MM.1S (cell line): ENCODE measurements around the gene GASK1A.
"Not testable (repeated sequence)": the region's sequence is repeated elsewhere in the genome, so short reads cannot be mapped to it uniquely, and the experiment has no call there.

Experiments
- DNase-seq: peaks from one replicate; pipeline ENCODE4 v3.0.0-alpha.2; 2015
- H2AFZ ChIP-seq: fragments of 300-600 bp; sonication (generic); 2 replicates; pipeline ENCODE4 v1.6.0; 2016; ENCODE audit warnings: antibody characterized with exemption, low read length
- H3F3A ChIP-seq: fragments of 300-600 bp; sonication (generic); 2 replicates; pipeline ENCODE4 v1.6.1; 2016; ENCODE audit warnings: mild to moderate bottlenecking, antibody characterized with exemption, low read length, moderate library complexity, mixed read lengths; ENCODE audit not compliant: insufficient read depth
- H3K27ac ChIP-seq: fragments of 300-600 bp; sonication (generic); 2 replicates; pipeline ENCODE4 v1.5.1; 2016; ENCODE audit warnings: mild to moderate bottlenecking, low read length
- H3K27me3 ChIP-seq: fragments of 300-600 bp; sonication (generic); replicated peaks from 2 replicates; pipeline ENCODE4 v1.6.0; 2016; ENCODE audit warnings: low read length; ENCODE audit not compliant: insufficient read depth
- H3K36me3 ChIP-seq: fragments of 300-600 bp; sonication (generic); replicated peaks from 2 replicates; pipeline ENCODE4 v1.6.1; 2016; ENCODE audit warnings: mild to moderate bottlenecking, low read length, mixed read lengths; ENCODE audit not compliant: insufficient read depth
- H3K4me1 ChIP-seq: fragments of 300-600 bp; sonication (generic); 2 replicates; pipeline ENCODE4 v1.6.1; 2016; ENCODE audit warnings: low read length, mixed read lengths
- H3K4me2 ChIP-seq: fragments of 300-600 bp; sonication (generic); 2 replicates; pipeline ENCODE4 v1.6.0; 2016; ENCODE audit warnings: low read depth, low read length
- H3K4me3 ChIP-seq: fragments of 300-600 bp; sonication (generic); 2 replicates; pipeline ENCODE4 v1.5.1; 2016; ENCODE audit warnings: low read length, mixed read lengths
- H3K79me2 ChIP-seq: fragments of 300-600 bp; sonication (generic); 2 replicates; pipeline ENCODE4 v1.6.1; 2016; ENCODE audit warnings: mixed run types, low read length, mixed read lengths
- H3K9ac ChIP-seq: fragments of 300-600 bp; sonication (generic); 2 replicates; pipeline ENCODE4 v1.6.1; 2016; ENCODE audit warnings: low read length, mixed read lengths
- H3K9me2 ChIP-seq: fragments of 300-600 bp; sonication (generic); replicated peaks from 2 replicates; pipeline ENCODE4 v1.6.1; 2016; ENCODE audit warnings: mild to moderate bottlenecking, low read length, mixed read lengths; ENCODE audit not compliant: insufficient read depth
- H3K9me3 ChIP-seq: fragments of 300-600 bp; sonication (generic); replicated peaks from 2 replicates; pipeline ENCODE4 v1.6.1; 2016; ENCODE audit warnings: mild to moderate bottlenecking, low read length, mixed read lengths; ENCODE audit not compliant: insufficient read depth
- H4K20me1 ChIP-seq: fragments of 300-600 bp; sonication (generic); 2 replicates; pipeline ENCODE4 v1.6.1; 2016; ENCODE audit warnings: mild to moderate bottlenecking, low read length, moderate library complexity, mixed read lengths; ENCODE audit not compliant: insufficient read depth
- EZH2 ChIP-seq: fragments of 300-600 bp; sonication (generic); optimal IDR thresholded peaks from 2 replicates; pipeline ENCODE3; 2017; ENCODE audit warnings: low read depth, mild to moderate bottlenecking, antibody characterized with exemption, low read length, mixed read lengths
- EZH2phosphoT487 ChIP-seq: fragments of 300-600 bp; sonication (generic); IDR thresholded peaks from 2 replicates; pipeline ENCODE4 v1.6.1; 2018; ENCODE audit warnings: antibody characterized with exemption, low read length
- TF ChIP-seq, protein P1 (sequence below): fragments of 300-600 bp; sonication (generic); IDR thresholded peaks from 2 replicates; pipeline ENCODE4 v1.5.1; 2016; ENCODE audit warnings: antibody characterized with exemption, low read length, mixed read lengths

Gene GASK1A

DNA sequence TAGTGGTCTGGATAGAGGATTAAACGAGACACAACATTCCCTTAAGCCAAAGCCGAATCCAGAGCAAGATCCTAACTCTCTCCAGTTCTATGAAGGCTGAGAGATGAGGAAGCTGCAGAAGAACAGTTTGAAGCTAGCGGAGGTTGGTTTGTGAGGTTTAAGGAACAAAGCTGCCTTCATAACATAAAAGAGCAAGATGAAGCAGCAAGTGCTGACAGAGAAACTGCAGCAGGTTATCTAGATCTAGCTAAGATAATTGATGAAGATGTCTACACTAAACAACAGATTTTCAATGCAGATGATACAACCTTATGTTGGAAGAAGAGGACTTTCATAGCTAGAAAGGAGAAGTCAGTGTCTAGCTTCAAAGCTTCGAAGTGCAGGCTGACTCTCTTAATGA, 14.8 kb upstream of the GASK1A start:
- Histone ChIP-seq H3K4me2 (no peak overlapping the region), H3K4me1 (no peaks in the 10 kb centered on the region), H3K27ac (no peak overlapping the region), H3K9ac (no peak overlapping the region), H3K27me3 (no peaks in the 10 kb centered on the region), H3K79me2 (no peaks in the 10 kb centered on the region), H3F3A (no peaks in the 10 kb centered on the region), H3K9me3 (no peaks in the 10 kb centered on the region), H2AFZ (no peak overlapping the region), H3K4me3 (no peak overlapping the region), H3K36me3 (no peaks in the 10 kb centered on the region), H3K9me2 (no peaks in the 10 kb centered on the region), H4K20me1 (no peaks in the 10 kb centered on the region)
- TF ChIP-seq EZH2 (no peak), EZH2phosphoT487 (no peak)
- TF ChIP-seq, protein P1, sequence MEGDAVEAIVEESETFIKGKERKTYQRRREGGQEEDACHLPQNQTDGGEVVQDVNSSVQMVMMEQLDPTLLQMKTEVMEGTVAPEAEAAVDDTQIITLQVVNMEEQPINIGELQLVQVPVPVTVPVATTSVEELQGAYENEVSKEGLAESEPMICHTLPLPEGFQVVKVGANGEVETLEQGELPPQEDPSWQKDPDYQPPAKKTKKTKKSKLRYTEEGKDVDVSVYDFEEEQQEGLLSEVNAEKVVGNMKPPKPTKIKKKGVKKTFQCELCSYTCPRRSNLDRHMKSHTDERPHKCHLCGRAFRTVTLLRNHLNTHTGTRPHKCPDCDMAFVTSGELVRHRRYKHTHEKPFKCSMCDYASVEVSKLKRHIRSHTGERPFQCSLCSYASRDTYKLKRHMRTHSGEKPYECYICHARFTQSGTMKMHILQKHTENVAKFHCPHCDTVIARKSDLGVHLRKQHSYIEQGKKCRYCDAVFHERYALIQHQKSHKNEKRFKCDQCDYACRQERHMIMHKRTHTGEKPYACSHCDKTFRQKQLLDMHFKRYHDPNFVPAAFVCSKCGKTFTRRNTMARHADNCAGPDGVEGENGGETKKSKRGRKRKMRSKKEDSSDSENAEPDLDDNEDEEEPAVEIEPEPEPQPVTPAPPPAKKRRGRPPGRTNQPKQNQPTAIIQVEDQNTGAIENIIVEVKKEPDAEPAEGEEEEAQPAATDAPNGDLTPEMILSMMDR = no peak
- DNase-seq = no peak

DNA sequence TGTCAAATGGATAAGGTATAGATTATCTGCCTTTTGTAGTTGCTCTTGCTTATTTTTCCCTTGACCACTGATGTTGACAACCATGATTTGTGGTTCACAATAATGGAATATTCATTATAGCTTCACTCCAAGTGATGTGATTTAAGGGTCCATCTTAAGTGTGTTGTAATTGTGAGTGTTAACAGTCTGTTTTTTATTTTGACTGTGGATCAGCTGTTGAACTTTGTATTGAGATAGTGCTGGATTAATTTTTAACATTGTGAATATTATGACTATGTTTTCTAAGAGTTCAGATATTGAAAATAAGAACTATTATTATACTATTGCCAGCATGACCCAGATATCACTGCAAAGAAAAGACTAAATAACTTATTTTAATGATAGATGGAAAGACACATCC, 8.6 kb upstream of the GASK1A start:
- H3K27me3 ChIP-seq = no peaks in the 10 kb centered on the region
- H3K9ac ChIP-seq = no peak overlapping the region
- no peaks in the 10 kb centered on the region for H4K20me1 ChIP-seq
- no peak overlapping the region for H3K4me2 ChIP-seq
- no peak overlapping the region for H3K4me3 ChIP-seq
- TF ChIP-seq EZH2phosphoT487 = no peak
- TF ChIP-seq, protein P1 = no peak
- no peak for TF ChIP-seq EZH2
- H3F3A ChIP-seq = no peaks in the 10 kb centered on the region
- no peaks in the 10 kb centered on the region for H3K36me3 ChIP-seq
- DNase-seq = no peak
- H3K4me1 ChIP-seq = no peaks in the 10 kb centered on the region
- no peak overlapping the region for H3K27ac ChIP-seq
- no peaks in the 10 kb centered on the region for H3K9me2 ChIP-seq
- no peaks in the 10 kb centered on the region for H3K79me2 ChIP-seq
- no peaks in the 10 kb centered on the region for H3K9me3 ChIP-seq
- H2AFZ ChIP-seq = no peak overlapping the region

DNA sequence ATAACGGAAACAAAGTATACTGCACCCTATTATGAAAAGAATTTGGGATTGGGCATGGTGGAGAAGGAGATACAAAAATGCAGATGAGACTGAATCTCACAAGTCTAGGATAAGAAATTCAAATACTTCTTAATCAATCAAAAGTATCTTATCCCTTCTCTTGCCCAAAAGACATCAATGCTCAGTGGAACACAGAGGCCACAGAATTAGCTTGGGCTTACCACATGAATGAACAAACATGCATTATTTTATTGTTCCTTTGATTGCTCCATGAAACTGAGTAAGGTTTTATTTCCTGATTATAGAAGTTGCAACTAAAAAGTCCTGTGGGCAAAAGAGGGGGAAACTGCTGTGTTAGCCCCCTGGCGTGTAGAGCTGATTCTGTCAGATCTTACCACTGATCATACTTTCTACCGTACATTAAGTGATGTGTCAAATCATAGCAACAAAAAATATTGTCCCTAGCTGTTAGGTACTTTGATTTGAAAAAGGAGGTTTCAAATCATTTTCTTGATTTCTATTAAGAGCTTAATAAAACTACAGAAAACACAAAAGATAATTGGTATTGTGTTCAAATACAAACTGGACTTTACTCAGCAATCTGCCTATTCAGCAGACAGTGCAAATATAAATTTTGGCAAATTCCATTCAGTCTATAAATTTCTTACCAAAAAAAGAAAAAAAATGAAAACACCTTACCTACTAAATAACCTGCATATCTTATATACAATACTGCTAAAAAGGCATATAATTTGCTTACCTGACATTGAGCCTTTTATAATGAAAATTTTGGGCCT, 7.9 kb upstream of the GASK1A start:
- Histone ChIP-seq H3K27me3 (no peaks in the 10 kb centered on the region), H3K36me3 (no peaks in the 10 kb centered on the region), H4K20me1 (no peaks in the 10 kb centered on the region), H3K9me3 (no peaks in the 10 kb centered on the region), H3K9ac (no peak overlapping the region), H3K79me2 (no peaks in the 10 kb centered on the region), H3K27ac (no peak overlapping the region), H3K4me1 (no peaks in the 10 kb centered on the region), H3K4me3 (no peak overlapping the region), H3K4me2 (no peak overlapping the region), H3F3A (no peaks in the 10 kb centered on the region), H2AFZ (no peak overlapping the region), H3K9me2 (no peaks in the 10 kb centered on the region)
- DNase-seq = no peak
- TF ChIP-seq, protein P1 = no peak
- TF ChIP-seq EZH2 (no peak), EZH2phosphoT487 (no peak)

DNA sequence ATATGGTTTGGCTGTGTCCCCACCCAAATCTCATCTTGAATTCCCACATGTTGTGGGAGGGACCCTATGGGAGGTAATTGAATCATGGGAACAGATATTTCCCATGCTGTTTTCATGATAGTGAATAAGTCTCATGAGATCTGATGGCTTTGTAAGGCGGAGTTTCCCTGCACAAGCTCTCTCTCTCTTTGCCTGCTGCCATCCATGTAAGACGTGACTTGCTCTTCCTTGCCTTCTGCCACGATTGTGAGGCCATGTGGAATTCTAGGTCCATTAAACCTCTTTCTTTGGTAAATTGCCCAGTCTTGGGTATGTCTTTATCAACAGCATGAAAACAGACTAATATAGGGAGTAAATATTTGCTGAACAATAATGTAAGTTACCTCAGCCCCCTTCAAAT, 4.2 kb upstream of the GASK1A start:
- not testable (repeated sequence) for H3K79me2 ChIP-seq, H3K4me2 ChIP-seq, H3K27me3 ChIP-seq, H2AFZ ChIP-seq, H3K27ac ChIP-seq, H3K9me3 ChIP-seq, H4K20me1 ChIP-seq, H3K36me3 ChIP-seq, H3K9ac ChIP-seq, H3K4me1 ChIP-seq, H3F3A ChIP-seq, DNase-seq, H3K4me3 ChIP-seq, H3K9me2 ChIP-seq
